GM21619 (cell line): ENCODE data around the gene SPPL3.
"Not testable (repeated sequence)": the region's sequence is repeated elsewhere in the genome, so short reads cannot be mapped to it uniquely, and the experiment has no call there.

ENCODE experiments used
- ATAC-seq: cut with Tn5 transposase; IDR thresholded peaks from one replicate; pipeline ENCODE4 v1.9.1; 2021; ENCODE audit not compliant: unreplicated experiment

The SPPL3 gene, protein sequence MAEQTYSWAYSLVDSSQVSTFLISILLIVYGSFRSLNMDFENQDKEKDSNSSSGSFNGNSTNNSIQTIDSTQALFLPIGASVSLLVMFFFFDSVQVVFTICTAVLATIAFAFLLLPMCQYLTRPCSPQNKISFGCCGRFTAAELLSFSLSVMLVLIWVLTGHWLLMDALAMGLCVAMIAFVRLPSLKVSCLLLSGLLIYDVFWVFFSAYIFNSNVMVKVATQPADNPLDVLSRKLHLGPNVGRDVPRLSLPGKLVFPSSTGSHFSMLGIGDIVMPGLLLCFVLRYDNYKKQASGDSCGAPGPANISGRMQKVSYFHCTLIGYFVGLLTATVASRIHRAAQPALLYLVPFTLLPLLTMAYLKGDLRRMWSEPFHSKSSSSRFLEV

DNA sequence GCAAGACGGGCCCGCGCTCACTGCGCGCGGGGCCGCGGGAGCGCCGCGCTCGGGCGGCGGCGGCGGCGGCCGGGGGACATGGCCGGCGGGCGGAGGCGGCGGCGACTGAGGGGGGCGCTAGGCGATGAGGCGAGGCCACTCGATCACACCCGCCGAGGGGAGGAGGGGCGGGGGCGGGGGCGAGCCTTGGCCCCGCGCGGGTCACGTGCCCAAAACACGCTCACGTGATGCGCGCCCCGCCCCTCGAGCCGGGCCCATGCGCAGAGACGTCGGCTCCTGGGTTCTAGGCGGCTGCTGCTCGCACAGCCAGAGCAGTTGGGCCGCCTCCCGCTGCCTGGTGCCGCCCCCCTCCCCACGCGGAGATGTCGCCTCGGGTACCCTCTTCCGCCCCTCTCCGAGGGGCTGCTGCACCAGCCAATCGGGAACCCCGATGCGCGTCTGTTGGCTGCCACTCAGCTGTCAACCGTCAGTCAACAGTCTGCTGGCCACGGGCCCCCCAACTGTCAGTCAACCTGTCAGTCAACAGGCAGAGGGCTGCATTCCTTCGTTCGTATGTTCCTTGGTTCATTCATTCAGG lies at the start of gene SPPL3:
Gene SPPL3 (minus strand): TSS at position 162 of the 577 bp plus-strand sequence. CDS start 491 bp downstream, outside the sequence.
- ATAC-seq: peak; percentile 61

DNA sequence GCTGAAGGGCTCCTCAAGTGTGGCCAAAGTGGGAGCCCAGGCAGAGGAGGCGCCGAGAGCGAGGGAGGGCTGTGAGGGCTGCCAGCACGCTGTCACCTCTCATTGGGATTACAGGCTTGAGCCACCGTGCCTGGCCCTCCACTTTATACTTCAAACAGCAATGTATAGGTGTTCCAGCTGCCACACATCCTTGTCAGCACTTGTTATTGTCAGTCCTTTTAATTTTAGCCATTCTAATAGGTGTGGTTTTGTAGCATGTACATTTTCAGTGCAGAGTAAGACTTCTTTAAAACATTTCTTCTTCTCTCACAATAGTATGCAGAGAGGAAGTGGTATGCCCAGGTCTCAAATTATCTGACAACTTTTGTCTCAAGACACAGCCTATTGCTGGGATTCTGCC lies 46.6 kb upstream of the SPPL3 start:
- ATAC-seq: no peak

DNA sequence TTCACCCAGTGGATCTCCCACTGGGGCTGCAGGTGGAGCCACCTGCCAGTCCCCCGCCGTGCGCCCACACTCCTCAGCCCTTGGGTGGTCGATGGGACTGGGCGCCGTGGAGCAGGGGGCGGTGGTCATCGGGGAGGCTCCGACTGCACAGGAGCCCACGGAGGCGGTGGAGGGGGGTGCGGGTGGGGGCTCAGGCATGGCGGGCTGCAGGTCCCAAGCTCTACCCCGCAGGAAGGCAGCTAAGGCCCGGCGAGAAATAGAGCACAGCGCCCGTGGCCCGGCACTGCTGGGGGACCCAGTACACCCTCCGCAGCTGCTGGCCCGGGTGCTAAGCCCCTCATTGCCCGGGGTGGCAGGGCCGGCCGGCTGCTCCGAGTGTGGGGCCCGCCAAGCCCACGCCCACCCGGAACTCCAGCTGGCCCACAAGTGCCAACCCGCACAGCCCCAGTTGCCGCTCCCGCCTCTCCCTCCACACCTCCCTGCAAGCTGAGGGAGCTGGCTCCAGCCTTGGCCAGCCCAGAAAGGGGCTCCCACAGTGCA lies 46.2 kb upstream of the SPPL3 start:
- not testable (repeated sequence) for ATAC-seq

DNA sequence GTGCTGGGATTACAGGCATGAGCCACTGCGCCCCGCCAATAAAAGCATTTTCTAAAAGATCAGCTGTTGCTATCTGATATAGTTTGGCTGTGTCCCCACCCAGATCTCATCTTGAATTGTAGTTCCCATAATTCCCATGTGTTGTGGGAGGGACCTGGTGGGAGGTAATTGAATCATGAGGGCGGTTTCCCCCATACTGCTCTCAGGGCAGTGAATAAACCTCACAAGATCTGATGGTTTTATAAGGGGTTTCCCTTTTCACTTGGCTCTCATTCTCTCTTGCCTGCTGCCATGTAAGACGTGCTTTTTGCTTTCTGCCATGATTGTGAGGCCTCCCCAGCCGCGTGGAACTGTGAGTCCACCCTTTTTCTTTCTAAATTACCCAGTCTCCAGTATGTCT lies 41.4 kb upstream of the SPPL3 start:
- ATAC-seq: not testable (repeated sequence)

DNA sequence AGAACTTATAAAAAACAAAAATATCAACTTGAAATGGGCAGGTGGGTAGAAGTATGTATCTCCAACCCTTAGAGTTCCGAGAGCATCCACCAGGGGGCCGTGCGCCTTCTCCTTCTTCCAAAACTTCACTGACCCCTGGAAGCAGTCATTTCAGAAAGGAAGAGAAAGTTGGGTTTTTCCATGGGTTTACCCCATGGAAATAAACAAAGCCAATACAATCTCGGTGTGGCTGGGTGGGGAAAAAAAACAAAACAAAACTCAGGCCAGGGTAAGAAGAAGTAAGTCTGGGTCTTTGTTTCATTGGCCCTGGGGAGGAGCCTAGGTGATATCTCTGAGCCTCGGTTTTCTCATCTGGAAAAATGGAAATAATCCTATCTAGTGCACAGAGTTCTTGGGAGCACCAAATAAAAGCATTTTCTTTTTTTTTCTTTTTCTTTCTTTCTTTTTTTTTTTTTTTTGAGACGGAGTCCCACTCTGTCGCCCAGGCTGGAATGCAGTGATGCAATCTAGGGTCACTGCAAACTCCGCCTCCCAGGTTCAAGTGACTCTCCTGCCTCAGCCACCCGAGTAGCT lies 40.6 kb upstream of the SPPL3 start:
- no peak for ATAC-seq

DNA sequence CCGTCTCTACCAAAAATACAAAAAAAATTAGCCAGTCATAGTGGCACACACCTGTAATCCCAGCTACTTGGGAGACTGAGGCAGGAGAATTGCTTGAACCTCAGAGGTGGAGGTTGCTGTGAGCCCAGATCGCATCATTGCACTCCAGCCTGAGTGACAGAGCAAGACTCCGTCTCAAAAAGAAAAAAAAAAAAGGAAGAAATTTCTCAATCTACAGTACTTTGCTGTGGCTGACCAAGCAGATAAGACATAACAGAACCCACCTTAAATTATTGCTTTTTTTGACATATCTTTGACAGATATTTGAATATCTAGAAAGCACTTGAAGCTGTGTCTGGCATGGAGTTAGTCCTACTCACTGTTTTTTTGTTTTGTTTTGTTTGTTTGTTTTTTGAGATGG lies 39.3 kb upstream of the SPPL3 start:
- ATAC-seq: no peak

DNA sequence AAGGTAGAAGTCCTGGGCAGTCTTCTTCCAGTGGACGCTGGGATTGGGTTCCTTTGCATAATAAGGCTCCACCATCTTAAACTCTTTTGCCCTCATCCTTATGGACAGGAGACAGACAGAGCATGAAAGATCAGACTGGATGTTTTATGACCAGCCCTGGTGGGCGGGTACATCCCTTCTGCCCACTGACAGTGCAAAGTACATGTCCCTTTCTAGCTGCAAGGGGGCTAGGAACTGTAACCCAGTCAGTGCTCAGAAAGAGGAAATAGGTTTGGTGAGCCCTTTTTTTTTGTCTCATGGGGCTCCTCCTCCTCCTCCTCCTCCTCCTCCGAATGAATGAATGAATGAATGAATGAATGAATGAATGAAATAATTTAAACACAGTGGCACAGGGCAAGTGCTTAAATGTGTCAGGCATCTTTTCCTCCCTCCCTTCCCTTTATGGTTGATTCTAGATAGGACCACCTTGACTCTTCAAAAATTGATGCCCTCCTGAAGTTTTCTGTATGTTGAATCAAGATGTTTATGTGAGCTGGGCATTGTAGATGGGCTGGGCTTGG lies 37.8 kb upstream of the SPPL3 start:
- no peak for ATAC-seq

DNA sequence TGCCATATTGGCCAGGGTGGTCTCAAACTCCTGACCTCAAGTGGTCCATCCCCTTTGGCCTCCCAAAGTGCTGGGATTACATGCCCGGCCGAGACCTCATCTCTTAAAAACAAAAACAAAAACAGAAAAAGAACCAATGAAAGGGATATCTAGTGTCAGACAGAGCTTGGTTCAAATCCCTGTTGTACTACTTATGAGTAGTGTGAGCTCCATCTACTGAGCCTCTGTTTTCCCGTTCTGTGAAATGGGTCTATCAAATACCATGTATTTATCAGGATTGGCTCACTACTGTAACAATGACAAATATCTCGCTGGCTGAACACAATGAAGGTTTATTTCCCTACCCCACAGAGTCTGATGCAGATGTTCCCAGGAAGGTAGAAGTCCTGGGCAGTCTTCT lies 37.3 kb upstream of the SPPL3 start:
- ATAC-seq: no peak

DNA sequence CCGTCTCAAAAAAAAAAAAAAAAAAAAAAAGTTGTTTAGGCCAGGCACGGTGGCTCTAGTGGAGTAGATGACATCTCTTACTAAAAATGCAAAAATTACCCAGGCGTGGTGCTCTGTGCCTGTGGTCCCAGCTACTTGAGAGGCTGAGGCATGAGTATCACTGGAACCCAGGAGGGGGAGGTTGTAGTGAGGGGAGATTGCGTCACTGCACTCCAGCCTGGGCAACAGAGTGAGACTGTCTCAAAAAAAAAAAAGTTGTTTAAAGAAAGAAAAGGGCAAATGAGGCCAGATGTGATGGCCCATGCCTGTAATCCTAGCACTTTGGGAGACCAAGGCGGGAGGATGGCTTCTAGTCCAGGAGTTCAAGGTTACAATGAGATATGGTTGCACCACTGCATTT lies 36.6 kb upstream of the SPPL3 start:
- no peak for ATAC-seq

DNA sequence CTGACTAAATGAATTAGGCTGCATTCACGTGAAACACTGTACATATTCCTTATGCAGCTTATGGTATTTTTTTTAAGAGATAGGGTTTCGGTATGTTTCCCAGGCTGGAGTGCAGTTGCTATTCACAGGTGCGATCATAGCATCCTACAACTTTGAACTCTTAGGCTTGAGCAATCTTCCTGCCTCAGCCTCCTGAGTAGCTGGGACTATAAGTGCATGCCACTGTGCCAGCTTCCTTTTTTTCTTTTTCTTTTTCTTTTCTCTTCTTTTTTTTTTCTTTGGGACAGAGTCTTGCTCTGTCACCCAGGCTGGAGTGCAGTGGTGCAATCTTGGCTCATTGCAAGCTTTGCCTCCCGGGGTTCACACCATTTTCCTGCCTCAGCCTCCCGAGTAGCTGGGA lies 35.8 kb upstream of the SPPL3 start:
- no peak for ATAC-seq

DNA sequence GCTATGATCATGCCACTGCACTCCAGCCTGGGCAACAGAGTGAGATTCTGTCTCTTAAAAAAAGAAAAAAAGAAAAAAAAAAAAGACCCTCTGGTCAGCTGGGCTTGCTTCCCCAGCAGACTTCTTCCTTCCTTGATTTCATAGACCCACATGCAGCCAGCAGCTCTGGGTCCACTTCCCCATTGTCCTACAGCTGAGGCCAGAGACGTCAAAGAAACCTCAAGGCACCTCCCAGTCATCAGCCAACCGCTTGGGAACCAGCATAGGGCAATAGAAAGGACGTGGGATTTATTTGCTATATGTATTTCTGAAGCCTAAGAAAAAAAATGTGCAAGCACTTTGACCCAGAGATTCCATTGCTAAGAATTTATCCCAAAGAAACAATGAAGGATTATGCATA lies 35.4 kb upstream of the SPPL3 start:
- ATAC-seq: no peak

DNA sequence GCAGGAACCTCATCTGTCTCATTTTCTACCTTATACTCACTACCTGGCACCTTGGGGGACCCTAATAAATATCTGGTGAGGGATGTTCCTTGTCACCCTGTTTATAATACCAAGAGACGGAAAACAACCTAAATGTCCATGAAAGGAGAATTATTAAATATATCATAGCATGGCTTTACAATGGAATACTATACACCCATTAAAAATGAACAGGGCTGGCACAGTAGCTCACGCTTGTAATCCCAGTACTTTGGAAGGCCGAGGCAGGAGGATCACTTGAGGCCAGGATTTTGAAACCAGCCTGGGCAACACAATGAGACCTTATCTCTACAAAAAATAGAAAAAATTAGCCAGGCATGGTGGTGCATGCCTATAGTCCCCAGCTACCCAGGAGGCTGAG lies 34.3 kb upstream of the SPPL3 start:
- no peak for ATAC-seq

DNA sequence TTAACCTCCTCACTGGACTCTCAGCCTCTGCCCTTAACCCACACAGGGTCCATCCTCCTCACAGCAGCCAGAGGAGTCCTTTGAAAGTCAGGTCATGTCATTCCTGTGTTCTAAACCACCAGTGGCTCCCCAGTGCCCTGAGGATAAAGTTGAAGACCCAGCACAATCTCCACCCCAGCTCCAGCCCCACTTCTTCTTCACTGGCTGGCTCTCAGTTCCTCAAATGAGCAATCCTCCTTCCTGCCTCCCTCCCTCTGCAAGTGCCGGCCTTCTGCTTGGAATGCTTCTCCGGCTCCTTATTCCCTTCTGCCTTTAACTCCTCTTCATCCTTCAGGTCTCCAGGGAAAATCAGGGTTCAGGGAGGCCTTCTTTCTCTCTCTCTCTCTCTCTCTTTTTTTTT lies 32.0 kb upstream of the SPPL3 start:
- ATAC-seq: no peak

DNA sequence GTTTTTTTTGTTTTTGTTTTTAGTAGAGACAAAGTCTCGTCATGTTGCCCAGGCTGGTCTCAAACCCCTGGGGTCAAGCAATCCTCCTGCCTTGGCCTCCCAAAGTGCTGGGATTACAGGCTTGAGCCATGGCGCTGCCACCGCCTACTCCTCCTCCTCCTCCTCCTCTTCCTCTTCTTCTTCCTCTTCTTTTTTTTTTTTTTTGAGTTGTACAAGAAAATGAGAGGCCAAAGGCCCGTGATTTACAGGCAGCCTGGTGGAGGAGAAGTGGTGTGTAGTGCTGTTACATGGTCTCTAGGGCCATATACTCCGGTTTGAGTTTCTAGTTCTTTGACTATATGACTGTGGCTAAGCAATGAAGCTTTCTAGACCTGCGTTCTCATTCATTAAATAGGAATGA lies 29.6 kb upstream of the SPPL3 start:
- no peak for ATAC-seq

DNA sequence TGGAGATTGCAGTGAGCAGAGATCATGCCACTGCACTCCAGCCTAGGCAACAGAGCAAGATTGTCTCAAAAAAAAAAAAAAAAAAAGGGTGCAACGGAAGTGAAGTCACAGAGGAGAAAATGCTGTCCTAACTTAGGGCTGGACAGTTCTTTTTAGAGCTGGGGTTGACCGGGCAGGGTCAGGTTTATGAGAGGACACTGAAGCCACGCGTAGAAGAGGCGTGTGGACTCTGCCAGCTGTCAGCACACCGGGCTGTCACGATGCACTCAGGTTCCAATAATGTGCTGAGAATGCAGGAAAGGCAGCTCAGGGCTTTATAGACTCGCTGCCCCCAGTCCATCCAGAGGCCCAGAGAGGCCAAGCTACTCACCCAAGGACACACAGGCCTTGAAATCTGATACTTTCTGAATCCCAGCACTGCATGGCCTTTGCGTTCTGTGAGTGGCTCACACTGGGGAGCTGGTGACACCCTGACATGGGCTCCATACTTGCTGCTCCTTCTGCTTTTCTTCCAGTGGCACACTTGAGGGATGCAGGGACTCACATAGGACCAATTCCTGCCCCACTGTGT lies 28.9 kb upstream of the SPPL3 start:
- no peak for ATAC-seq

DNA sequence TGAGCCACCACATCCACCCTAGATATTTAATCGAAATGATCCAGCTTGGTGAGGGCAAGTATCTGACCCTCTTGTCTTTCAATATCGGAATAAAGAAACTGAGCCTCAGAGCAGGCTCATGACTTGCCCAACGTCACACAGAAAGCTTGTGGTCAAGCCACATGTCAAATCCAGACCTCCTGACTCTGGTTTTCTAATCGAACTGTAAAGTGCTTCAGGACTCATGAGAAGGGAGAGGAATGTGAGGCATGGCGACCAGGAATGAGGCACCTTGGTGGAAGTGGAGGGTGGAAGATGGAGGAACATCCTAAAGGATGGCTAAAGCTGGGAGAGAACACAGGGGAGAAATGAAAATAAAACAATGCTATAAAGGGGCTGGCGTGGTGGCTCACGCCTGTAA lies 27.9 kb upstream of the SPPL3 start:
- ATAC-seq: no peak

DNA sequence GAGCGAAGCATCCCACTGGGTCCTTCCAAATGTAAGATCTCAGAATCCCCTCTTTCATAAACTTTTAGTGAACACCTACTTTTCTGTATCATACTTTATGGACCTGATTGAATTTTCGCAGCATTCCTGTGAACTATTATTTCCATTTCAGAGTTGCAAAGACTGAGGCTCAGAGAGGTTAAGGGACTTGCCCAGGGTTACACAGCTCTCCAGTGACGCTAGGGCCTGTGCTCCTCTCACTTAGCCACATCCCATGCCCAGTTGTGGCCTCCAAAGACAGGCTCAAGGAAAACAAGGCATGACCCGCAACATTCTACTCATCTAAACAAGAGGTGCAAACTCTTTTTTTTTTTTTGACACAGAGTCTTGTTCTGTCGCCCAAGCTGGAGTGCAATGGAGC lies 25.9 kb upstream of the SPPL3 start:
- no peak for ATAC-seq

DNA sequence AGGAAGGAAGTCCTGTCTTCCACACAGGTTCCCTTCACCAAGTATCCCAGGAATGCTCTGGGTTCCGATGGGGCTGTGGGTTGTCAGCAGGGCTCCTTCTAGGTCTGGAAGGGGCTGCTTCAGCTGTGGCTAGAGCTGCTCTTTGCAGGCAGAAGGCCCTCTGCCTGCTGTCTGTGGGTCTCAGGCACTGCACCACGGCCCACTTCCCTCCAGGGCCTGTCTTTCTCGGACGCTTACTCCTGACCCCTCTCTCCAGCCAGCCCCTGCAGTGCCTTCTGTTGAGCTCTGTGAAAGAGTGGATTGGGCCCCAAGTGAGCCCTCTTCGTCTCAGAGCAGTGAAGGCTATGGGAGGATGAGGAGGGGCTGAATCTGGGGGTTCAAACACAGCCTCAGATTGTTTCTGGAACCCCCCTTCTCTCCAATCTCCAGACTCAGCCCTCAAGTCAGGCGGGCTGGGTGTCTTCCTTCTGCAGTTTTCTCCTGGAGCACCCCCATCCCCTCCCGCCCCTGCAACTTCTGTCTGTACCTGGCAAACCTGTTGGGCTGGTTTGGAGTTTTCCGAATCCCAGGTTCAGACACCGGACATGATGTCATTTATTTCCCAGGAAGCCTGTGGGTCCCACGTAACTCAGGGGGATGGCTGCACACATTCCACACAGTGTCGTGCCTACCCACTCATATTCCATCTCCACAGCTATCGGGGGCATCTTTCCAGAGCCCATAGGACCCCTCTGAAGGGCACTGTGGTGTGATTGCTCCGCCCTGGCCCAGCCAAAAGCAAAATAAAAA lies 24.9 kb upstream of the SPPL3 start:
- no peak for ATAC-seq

DNA sequence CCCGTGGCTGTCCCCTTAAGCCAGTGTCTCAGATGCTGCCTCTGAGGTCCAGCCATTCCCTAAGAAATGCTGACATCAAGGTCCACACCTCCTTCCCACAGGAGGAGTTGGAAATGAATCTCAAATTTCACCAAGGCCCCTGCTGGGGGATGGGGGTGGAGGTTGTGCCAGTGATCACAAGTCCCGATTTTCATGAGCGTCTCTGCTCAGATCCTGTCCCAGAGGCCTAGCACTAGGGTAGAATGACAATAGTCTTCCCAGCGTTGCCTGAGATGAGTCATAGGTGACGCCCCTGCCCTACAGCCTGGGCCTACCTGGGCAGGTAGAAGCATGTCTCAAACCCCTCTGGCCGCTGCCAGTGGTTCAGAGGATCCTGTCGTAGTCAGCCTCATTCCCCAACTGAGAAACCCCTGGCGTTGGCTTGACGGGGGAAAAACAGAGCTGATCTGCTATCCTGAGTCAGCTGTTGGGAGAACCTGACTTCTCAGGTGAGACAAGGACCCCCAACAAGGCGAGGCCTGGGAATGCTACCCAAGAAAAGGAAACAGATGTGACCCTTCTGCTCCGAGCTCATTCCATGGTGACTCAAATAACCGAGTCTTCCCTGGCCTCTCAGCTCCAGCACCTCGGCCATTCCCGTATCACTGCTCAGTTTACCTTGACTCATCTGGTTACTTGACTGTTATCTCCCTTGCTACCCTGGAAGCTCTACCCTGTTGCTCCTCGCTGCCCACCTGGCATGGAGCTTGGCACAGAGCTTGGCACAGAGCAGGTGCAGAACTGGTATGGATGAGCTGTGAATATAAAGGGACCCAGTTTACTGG lies 21.8 kb upstream of the SPPL3 start:
- ATAC-seq: no peak

DNA sequence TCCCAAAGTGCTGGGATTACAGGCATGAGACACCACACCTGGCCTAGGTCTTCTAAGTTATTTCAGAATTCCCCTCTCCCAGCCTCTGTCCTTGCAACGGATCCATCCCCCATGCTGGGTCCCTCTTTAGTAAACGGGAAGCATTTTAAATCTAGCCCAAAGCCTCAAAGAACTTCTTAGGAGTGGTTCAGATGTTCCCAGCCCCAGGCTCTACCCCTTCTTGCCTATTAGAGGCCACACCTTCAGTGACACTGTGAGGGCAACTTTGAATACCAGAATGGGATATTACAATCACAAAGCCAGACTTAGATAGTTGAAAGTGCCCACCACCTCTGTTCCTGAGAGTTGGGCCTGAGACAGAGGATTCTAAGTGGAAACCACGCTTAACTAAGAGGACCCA lies 18.1 kb upstream of the SPPL3 start:
- no peak for ATAC-seq
